Parathyroid adenoma (tissue), 2 donors: ENCODE results near the gene PCDHGB1.

Experiments used
- H2AFZ ChIP-seq: fragments of 300-600 bp; sonication (generic); one replicate; pipeline ENCODE4 v1.7.0; 2017; ENCODE audit warnings: antibody characterized with exemption, mild to moderate bottlenecking
- H3K27ac ChIP-seq: fragments of 300-600 bp; sonication (generic); one replicate; pipeline ENCODE4 v1.7.0; 2017
- H3K27me3 ChIP-seq: fragments of 300-600 bp; sonication (generic); one replicate; pipeline ENCODE4 v1.7.0; 2017; ENCODE audit warnings: low read length; ENCODE audit not compliant: control insufficient read depth, insufficient read depth
- H3K36me3 ChIP-seq: fragments of 300-600 bp; sonication (generic); one replicate; pipeline ENCODE4 v1.7.0; 2017; ENCODE audit warnings: low read length; ENCODE audit not compliant: control insufficient read depth, insufficient read depth
- H3K4me1 ChIP-seq: fragments of 300-600 bp; sonication (generic); one replicate; pipeline ENCODE4 v1.7.0; 2017; ENCODE audit warnings: control low read depth
- H3K4me2 ChIP-seq: fragments of 300-600 bp; sonication (generic); one replicate; pipeline ENCODE4 v1.7.0; 2017; ENCODE audit warnings: low read length
- H3K4me3 ChIP-seq: fragments of 300-600 bp; sonication (generic); one replicate; pipeline ENCODE4 v1.7.0; 2017; ENCODE audit warnings: low read depth, low read length
- H3K79me2 ChIP-seq: fragments of 300-600 bp; sonication (generic); one replicate; pipeline ENCODE4 v1.7.0; 2017; ENCODE audit warnings: control low read depth
- H3K9ac ChIP-seq: fragments of 300-600 bp; sonication (generic); one replicate; pipeline ENCODE4 v1.7.0; 2017; ENCODE audit warnings: mild to moderate bottlenecking
- H3K9me3 ChIP-seq: fragments of 300-600 bp; sonication (generic); one replicate; pipeline ENCODE4 v1.7.0; 2017; ENCODE audit warnings: low read length; ENCODE audit not compliant: control insufficient read depth
- CTCF ChIP-seq: fragments of 300-600 bp; sonication (generic); IDR thresholded peaks from one replicate; pipeline ENCODE4 v1.7.0; 2017; ENCODE audit warnings: antibody characterized with exemption, mild to moderate bottlenecking
- donor health status: primary hyperparathyroidism.

PCDHGB1 gene

DNA sequence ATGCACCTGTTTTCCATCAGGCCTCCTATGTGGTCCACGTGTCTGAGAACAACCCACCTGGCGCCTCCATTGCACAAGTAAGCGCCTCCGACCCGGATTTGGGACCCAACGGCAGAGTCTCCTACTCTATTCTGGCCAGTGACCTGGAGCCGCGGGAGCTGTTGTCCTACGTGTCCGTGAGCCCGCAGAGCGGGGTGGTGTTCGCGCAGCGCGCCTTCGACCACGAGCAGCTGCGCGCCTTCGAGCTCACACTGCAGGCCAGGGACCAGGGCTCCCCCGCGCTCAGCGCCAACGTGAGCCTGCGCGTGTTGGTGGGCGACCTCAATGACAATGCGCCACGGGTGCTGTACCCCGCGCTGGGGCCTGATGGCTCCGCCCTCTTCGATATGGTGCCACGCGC, 1.7 kb downstream of the PCDHGB1 start:
- no peaks in the 10 kb centered on the region for H3K27me3 ChIP-seq
- peaks cover 5% of the 10 kb centered on the region for H3K9me3 ChIP-seq
- H3K36me3 ChIP-seq, result peaks cover 2% of the 10 kb centered on the region
- H3K27ac ChIP-seq, result no peak overlapping the region
- H3K4me3 ChIP-seq, result no peak overlapping the region
- no peak overlapping the region for H3K4me2 ChIP-seq
- H2AFZ ChIP-seq, result no peak overlapping the region
- H3K79me2 ChIP-seq, result no peaks in the 10 kb centered on the region
- no peaks in the 10 kb centered on the region for H3K4me1 ChIP-seq
- no peak overlapping the region for H3K9ac ChIP-seq
- TF ChIP-seq CTCF, result no peak

DNA sequence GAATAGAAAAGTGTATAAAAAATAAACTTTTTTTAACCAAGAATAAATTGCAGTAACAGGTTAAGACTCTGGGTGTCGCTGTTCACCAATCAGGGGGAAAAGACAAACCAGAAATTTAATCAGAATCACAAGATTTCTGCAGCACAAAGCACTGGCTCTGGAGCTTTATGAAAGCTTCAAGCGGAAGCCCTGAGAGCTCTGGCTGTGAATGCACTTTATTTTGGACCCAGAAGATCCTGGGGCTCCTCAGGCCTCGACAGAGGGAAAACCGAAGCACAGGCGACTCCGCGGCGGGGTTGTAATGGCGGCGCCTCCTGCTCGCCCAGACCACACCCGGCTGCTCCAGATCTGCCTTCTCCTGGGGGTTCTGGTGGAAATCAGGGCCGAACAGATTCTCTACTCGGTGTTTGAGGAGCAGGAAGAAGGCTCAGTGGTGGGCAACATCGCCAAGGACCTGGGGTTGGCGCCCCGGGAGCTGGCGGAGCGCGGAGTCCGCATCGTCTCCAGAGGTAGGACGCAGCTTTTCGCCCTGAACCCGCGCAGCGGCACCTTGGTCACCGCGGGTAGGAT, 5.1 kb downstream of the PCDHGB1 start, which contains the start of gene PCDHGA4:
TSS of gene PCDHGA4 (plus strand) at position 122 of the 570 bp plus-strand sequence. CDS start at position 209, 87 bp downstream.
- no peak within 1 kb of the TSS for H3K9ac ChIP-seq

DNA sequence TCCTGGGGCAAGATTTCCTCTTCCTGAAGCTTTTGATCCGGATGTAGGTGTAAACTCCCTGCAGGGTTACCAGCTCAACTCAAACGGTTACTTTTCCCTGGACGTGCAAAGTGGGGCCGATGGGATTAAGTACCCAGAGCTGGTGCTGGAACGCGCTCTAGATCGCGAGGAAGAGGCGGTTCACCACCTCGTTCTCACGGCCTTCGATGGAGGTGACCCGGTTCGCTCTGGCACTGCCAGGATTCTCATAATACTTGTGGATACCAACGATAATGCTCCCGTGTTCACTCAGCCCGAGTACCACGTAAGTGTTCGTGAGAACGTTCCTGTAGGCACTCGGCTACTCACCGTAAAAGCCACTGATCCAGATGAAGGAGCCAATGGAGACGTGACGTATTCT, 5.7 kb downstream of the PCDHGB1 start:
- no peaks in the 10 kb centered on the region for H3K79me2 ChIP-seq
- H3K27ac ChIP-seq, result no peak overlapping the region

More for the DNA sequence above, 5.1 kb downstream of the PCDHGB1 start, which contains the start of gene PCDHGA4:
- Histone ChIP-seq H3K79me2 (no peaks in the 10 kb centered on the region), H2AFZ (no peak within 1 kb of the TSS), H3K27ac (no peak within 1 kb of the TSS), H3K9me3 (peaks cover 5% of the 10 kb centered on the region), H3K36me3 (peaks cover 5% of the 10 kb centered on the region), H3K4me2 (no peak within 1 kb of the TSS), H3K4me1 (no peaks in the 10 kb centered on the region), H3K27me3 (no peaks in the 10 kb centered on the region), H3K4me3 (peak within 1 kb of the TSS; percentile 32)
- TF ChIP-seq CTCF, result no peak

GRCh38 chr5:141356133-141356532, 6.2 kb downstream of the PCDHGB1 start:
- no peak overlapping the region for H3K27ac ChIP-seq
- no peak overlapping the region for H3K4me3 ChIP-seq
- peaks cover 5% of the 10 kb centered on the region for H3K36me3 ChIP-seq
- no peaks in the 10 kb centered on the region for H3K27me3 ChIP-seq
- H3K9ac ChIP-seq, result no peak overlapping the region
- H3K4me1 ChIP-seq, result no peaks in the 10 kb centered on the region
- H3K9me3 ChIP-seq, result peaks cover 5% of the 10 kb centered on the region
- H3K4me2 ChIP-seq, result no peak overlapping the region
- no peaks in the 10 kb centered on the region for H3K79me2 ChIP-seq
- no peak for TF ChIP-seq CTCF
- H2AFZ ChIP-seq, result no peak overlapping the region

More for the DNA sequence above, 5.7 kb downstream of the PCDHGB1 start:
- peak overlapping the region; percentile 32 for H3K4me3 ChIP-seq
- no peak overlapping the region for H3K9ac ChIP-seq
- no peaks in the 10 kb centered on the region for H3K4me1 ChIP-seq
- peaks cover 5% of the 10 kb centered on the region for H3K36me3 ChIP-seq
- TF ChIP-seq CTCF, result no peak
- H3K27me3 ChIP-seq, result no peaks in the 10 kb centered on the region
- no peak overlapping the region for H3K4me2 ChIP-seq
- H3K9me3 ChIP-seq, result peaks cover 5% of the 10 kb centered on the region
- H2AFZ ChIP-seq, result no peak overlapping the region

DNA sequence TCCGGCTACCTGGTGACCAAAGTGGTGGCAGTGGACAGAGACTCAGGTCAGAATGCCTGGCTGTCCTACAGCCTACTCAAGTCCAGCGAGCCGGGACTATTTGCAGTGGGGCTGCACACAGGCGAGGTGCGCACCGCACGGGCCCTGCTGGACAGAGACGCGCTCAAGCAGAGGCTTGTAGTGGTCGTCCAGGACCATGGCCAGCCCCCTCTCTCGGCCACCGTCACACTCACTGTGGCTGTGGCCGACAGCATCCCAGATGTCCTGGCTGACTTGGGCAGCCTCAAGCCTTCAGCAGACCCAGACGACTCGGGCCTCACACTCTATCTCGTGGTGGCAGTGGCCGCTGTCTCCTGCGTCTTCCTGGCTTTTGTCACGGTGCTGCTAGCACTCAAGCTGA, 7.1 kb downstream of the PCDHGB1 start:
- H3K9ac ChIP-seq, result no peak overlapping the region
- H3K27me3 ChIP-seq, result no peaks in the 10 kb centered on the region
- H3K4me3 ChIP-seq, result no peak overlapping the region
- no peak overlapping the region for H3K27ac ChIP-seq
- no peak overlapping the region for H3K4me2 ChIP-seq
- peaks cover 5% of the 10 kb centered on the region for H3K36me3 ChIP-seq
- H3K9me3 ChIP-seq, result peaks cover 5% of the 10 kb centered on the region
- no peak for TF ChIP-seq CTCF
- no peaks in the 10 kb centered on the region for H3K79me2 ChIP-seq
- H3K4me1 ChIP-seq, result no peaks in the 10 kb centered on the region
- H2AFZ ChIP-seq, result no peak overlapping the region
